Esophagus muscularis mucosa (tissue), 4 donors: ENCODE results near the gene C11orf24. TPM values are rescaled to one million over a fixed set of nuclear protein-coding genes. Genes with fewer than 3 reads are reported as not detected.
A peak's percentile ranks its signal among the peaks of the same experiment; 100 is the strongest.

Source experiments
- DNase-seq: peaks from one replicate; pipeline ENCODE4 v3.0.0-alpha.2; 2017; ENCODE audit errors: extremely low spot score
- H3K27ac ChIP-seq, 4 donors: fragments of 200-600 bp; sonication (generic); replicated peaks in 1 of 4; 1 replicate in 3 of 4; 2 replicates in 1 of 4; pipeline ENCODE4 v1.5.1; 2016 to 2019; ENCODE audit warnings: mild to moderate bottlenecking in 1 of 4
- H3K27me3 ChIP-seq, 4 donors: fragments of 200-600 bp; sonication (generic); one replicate each; pipeline versions ENCODE4 v1.5.1 to v1.6.0; 2016 to 2019
- H3K36me3 ChIP-seq, 4 donors: fragments of 200-600 bp; sonication (generic); one replicate each; pipeline ENCODE4 v1.5.1; 2016 to 2019
- H3K4me1 ChIP-seq, 4 donors: fragments of 200-600 bp; sonication (generic); one replicate each; pipeline ENCODE4 v1.5.1; 2016 to 2019
- H3K4me3 ChIP-seq, 4 donors: fragments of 200-600 bp; sonication (generic); 1 replicate in 2 of 4; 2 replicates in 2 of 4; pipeline ENCODE4 v1.5.1; 2016 to 2019; ENCODE audit warnings: mild to moderate bottlenecking in 4 of 4, moderate library complexity in 1 of 4
- H3K9me3 ChIP-seq, 4 donors: fragments of 200-600 bp; sonication (generic); 1 replicate in 3 of 4; 2 replicates in 1 of 4; pipeline ENCODE4 v1.5.1; 2016 to 2019
- EP300 ChIP-seq: sonication (generic); formaldehyde crosslinking; IDR thresholded peaks from one replicate; pipeline ENCODE4 v1.6.1; 2017; ENCODE audit warnings: antibody characterized with exemption
- POLR2A ChIP-seq: fragments of 450-650 bp; IDR thresholded peaks from one replicate; pipeline ENCODE4 v1.6.1; 2017; ENCODE audit warnings: antibody characterized with exemption, moderate library complexity, mild to moderate bottlenecking, low read depth
- POLR2AphosphoS5 ChIP-seq, 2 donors: sonication (generic); formaldehyde crosslinking; IDR thresholded peaks; one replicate each; pipeline ENCODE4 v1.6.1; 2017; ENCODE audit warnings: antibody characterized with exemption in 2 of 2
- WGBS: methylation state at CpG from one replicate; pipeline ENCODE4 v1.1.5; 2018; 5-methylcytosine and 5-hydroxymethylcytosine counted together
- intact Hi-C: fragments of 100-400 bp; cut with DNase I; formaldehyde crosslinking; loops from one replicate; pipeline ENCODE4 v1.15.1; 2023
- total RNA-seq, 4 donors: library from RNA; depleted of rRNA; stranded (reverse); fragments of >200 nt; gene quantifications; one replicate each; pipeline versions ENCODE4 v1.1.0 to v1.2.1, GENCODE V29; 2016
- TF ChIP-seq, protein P1 (sequence below), 3 experiments: fragments of 200-600 bp in 2 of 3; fragments of 450-650 bp in 1 of 3; sonication (generic) in 2 of 3; IDR thresholded peaks; one replicate each; pipeline ENCODE4 v1.5.1; 2017 to 2019; ENCODE audit warnings: antibody characterized with exemption in 3 of 3, mild to moderate bottlenecking in 2 of 3, moderate library complexity in 1 of 3

Gene C11orf24
- total RNA-seq, 4 donors from 2014 or later: 27.0 to 41.5 (median 31.5) TPM

DNA sequence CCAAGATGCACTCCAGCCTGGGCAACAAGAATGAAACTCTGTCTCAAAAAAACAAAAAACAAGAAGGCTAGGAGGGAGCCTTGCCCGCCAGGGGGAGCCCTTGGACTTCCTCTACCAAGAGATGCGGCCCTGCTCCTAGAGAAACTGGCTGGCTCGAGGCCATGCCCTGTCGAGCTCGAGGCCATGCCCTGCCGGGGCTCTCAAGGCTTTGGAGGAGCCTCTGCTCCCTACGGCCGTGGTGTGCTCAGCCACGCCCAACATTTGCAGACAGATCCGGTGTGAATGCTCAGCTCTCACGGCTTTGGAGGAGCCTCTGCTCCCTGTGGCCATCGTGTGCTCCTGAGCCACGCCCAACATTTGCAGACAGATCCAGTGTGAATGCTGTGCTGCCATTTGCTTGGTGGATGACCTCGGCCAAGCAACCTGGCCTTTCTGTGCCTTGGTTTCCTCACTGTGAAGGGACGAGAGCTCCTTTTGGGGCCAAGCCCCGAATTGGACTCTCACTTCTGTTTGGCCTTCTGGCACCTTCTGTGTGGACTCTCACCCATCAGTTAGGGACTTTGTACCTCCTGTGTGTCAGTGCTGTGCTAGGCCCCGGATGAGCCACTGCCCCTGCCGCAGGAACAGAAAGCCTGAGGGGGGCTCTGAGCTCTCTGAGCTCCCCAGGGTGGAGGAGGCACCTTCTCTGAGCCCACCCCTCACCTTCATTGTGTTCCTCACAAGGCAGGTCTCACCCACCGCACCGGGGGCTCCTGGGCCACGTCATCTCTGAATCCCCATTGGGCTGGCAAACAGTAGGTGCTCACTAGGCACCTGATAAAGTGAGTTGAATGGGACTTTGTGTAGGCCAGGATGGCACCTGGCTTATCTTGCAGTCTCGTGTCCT lies 14.1 kb downstream of the C11orf24 start:
- Histone ChIP-seq H3K4me1 (peaks cover 6 to 21% (median 15%) of the 10 kb centered on the region in 4 donors), H3K27me3 (no peaks in the 10 kb centered on the region), H3K27ac (peak overlapping the region in 2 of 4 donors; percentile 0 to 48), H3K36me3 (peaks cover 16 to 28% (median 24%) of the 10 kb centered on the region in 4 donors), H3K9me3 (no peaks in the 10 kb centered on the region), H3K4me3 (peak overlapping the region; percentile 18 to 36 (median 26))
- peak; percentile 99 for DNase-seq
- TF ChIP-seq EP300 (no peak), POLR2A (no peak), POLR2AphosphoS5 (IDR thresholded peaks at IDR 0.05) (peak; percentile 57 to 64)
- TF ChIP-seq, protein P1, sequence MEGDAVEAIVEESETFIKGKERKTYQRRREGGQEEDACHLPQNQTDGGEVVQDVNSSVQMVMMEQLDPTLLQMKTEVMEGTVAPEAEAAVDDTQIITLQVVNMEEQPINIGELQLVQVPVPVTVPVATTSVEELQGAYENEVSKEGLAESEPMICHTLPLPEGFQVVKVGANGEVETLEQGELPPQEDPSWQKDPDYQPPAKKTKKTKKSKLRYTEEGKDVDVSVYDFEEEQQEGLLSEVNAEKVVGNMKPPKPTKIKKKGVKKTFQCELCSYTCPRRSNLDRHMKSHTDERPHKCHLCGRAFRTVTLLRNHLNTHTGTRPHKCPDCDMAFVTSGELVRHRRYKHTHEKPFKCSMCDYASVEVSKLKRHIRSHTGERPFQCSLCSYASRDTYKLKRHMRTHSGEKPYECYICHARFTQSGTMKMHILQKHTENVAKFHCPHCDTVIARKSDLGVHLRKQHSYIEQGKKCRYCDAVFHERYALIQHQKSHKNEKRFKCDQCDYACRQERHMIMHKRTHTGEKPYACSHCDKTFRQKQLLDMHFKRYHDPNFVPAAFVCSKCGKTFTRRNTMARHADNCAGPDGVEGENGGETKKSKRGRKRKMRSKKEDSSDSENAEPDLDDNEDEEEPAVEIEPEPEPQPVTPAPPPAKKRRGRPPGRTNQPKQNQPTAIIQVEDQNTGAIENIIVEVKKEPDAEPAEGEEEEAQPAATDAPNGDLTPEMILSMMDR (IDR thresholded peaks at IDR 0.05): peak; percentile 88 to 96 (median 89)
- 27% methylated on average over 18 of the region's 22 CpGs for WGBS
- intact Hi-C loops: loop anchor here (1.0 to 2.0 kb wide), 2 partner anchors 40 to 189 kb away; no protein-coding TSS in a partner anchor

DNA sequence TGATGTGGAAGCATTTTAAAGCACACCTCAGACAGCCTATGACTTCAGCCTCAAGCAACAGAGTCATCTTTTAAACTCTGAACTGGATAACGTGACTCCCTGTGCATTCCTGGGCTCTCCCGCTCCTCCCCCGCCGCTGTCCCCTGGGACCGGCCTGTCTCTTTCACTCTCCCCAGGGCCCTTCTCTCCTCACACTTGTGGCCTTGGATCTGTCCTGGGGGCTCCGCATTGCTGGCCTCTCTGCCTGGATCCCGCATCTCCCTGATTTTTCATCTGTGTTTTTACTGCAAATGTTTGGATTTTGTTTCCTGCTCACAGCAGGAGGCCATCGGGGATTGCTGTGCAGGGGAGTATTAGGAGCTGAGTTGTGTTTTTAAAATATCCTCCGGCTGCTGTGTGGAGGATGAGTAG lies 15.4 kb downstream of the C11orf24 start:
- peaks cover 6 to 21% (median 15%) of the 10 kb centered on the region in 4 donors for H3K4me1 ChIP-seq
- no peak overlapping the region for H3K4me3 ChIP-seq
- intact Hi-C loops: no loop called here
- H3K36me3 ChIP-seq: peaks cover 2 to 15% (median 10%) of the 10 kb centered on the region in 4 donors
- H3K9me3 ChIP-seq: no peaks in the 10 kb centered on the region
- WGBS: 62% methylated on average over 9 of the region's 9 CpGs
- no peak overlapping the region for H3K27ac ChIP-seq
- no peaks in the 10 kb centered on the region for H3K27me3 ChIP-seq
- TF ChIP-seq POLR2A (no peak), EP300 (no peak), POLR2AphosphoS5 (IDR thresholded peaks at IDR 0.05) (no peak)
- TF ChIP-seq, protein P1 (IDR thresholded peaks at IDR 0.05): no peak
- DNase-seq: no peak

DNA sequence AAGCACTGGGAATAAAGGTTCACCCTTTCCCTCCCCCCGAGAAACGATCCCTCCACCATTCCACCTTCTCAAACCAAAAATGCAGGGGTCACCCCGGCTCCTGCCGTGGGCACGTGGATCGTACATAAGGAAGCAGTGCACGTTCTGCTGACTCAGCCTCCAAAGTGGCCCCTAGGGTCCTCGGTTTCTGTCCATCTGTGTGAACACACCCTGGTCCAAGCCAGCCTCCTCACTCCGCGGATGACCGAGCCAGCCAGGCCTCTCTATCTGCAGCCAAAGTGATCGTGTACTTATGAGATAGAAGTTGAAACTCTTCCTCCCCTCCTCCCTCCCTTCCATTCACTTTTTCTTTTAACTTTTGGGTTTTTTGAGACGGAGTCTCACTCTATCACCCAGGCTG lies 16.2 kb downstream of the C11orf24 start:
- Histone ChIP-seq H3K36me3 (peaks cover 0 to 7% (median 2%) of the 10 kb centered on the region in 4 donors), H3K27me3 (no peaks in the 10 kb centered on the region), H3K9me3 (no peaks in the 10 kb centered on the region), H3K4me1 (peaks cover 6 to 21% (median 15%) of the 10 kb centered on the region in 4 donors), H3K4me3 (no peak overlapping the region), H3K27ac (no peak overlapping the region)
- TF ChIP-seq, protein P1 (IDR thresholded peaks at IDR 0.05): no peak
- TF ChIP-seq POLR2AphosphoS5 (IDR thresholded peaks at IDR 0.05): no peak
- TF ChIP-seq EP300: no peak
- TF ChIP-seq POLR2A: no peak
- no peak for DNase-seq
- WGBS: 64% methylated on average over 13 of the region's 13 CpGs
- intact Hi-C loops: no loop called here

DNA sequence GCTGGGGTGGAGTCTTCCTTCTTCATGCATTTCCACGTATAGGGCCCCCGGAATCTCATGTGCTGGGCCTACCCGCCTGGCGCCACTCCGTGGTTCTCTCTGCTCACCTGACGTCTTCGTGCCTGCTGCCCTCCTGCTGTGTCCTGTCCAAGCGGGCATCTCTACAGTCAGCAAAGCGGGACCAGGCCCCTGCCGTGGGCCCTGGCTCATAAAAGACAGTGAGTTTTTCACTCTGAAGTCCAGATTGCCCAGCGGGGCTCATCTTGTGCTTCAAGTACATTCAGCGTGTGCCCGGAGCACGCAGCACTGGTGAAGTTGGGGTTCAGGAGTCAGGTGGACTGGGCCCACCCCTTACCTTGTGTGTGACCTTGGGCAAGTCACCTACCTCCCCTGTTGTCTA lies 17.4 kb downstream of the C11orf24 start:
- DNase-seq: no peak
- no peaks in the 10 kb centered on the region for H3K36me3 ChIP-seq
- 97% methylated on average over 14 of the region's 14 CpGs for WGBS
- no peaks in the 10 kb centered on the region for H3K9me3 ChIP-seq
- H3K4me1 ChIP-seq: peaks cover 6 to 21% (median 15%) of the 10 kb centered on the region in 4 donors
- TF ChIP-seq, protein P1 (IDR thresholded peaks at IDR 0.05): no peak
- no peak for TF ChIP-seq POLR2AphosphoS5 (IDR thresholded peaks at IDR 0.05)
- TF ChIP-seq POLR2A: no peak
- TF ChIP-seq EP300: no peak
- no peak overlapping the region for H3K4me3 ChIP-seq
- H3K27ac ChIP-seq: no peak overlapping the region
- intact Hi-C loops: no loop called here
- H3K27me3 ChIP-seq: no peaks in the 10 kb centered on the region
